Hair follicle dermal papilla cell (primary cell): ENCODE results near the gene POU3F4. TPM values are rescaled to one million over a fixed set of nuclear protein-coding genes. Genes with fewer than 3 reads are reported as not detected.

Experiments used
- total RNA-seq: library from RNA; depleted of rRNA; stranded (reverse); fragments of >200 nt; gene quantifications from 2 replicates; pipeline ENCODE4 v1.2.3, GENCODE V29; 2012

The POU3F4 gene
- not detected in 2 replicates for total RNA-seq

DNA sequence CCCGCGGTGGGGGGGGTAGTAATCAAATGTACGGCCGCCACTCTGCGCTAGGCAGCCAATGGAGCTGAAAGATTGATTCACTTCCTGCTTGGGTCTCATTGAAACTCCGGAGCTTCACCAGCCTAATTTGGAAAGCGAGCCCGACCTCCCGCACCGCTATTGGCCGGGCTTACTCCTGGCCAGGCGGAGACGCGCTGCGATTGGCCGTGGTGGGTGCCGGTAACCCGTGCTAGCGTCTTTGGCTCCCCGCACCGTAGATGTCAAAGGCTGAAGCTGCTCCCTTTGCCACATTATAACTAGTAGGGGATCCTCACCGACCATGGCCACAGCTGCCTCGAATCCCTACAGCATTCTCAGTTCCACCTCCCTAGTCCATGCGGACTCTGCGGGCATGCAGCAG, at the start of gene POU3F4:
Gene POU3F4, plus strand, starts transcription at position 285 of the 400 bp plus-strand sequence. Its CDS starts 35 bp downstream, at position 320.

